Liver (tissue), 9 donors: Measurements from ENCODE around the gene AKAP5. TPM values are rescaled to one million over a fixed set of nuclear protein-coding genes. Genes with fewer than 3 reads are reported as not detected.

Experiments used
- DNase-seq: peaks from one replicate; pipeline ENCODE4 v3.0.0-alpha.2; 2017; ENCODE audit warnings: low spot score
- H3K27ac ChIP-seq, 2 donors: one replicate each; pipeline ENCODE4 v1.7.0; 2013; ENCODE audit warnings: inconsistent platforms in 2 of 2, low read length in 2 of 2, control low read depth in 1 of 2, low read depth in 1 of 2, mild to moderate bottlenecking in 1 of 2
- H3K27me3 ChIP-seq, 4 donors: one replicate each; pipeline versions ENCODE4 v1.6.1 to v1.7.0; 2013; ENCODE audit warnings: low read length in 3 of 4, inconsistent platforms in 1 of 4, mild to moderate bottlenecking in 1 of 4, moderate library complexity in 1 of 4; ENCODE audit not compliant: control insufficient read depth in 4 of 4, insufficient read depth in 4 of 4
- H3K36me3 ChIP-seq, 4 donors: one replicate each; pipeline versions ENCODE4 v1.6.1 to v1.7.0; 2013; ENCODE audit warnings: low read length in 3 of 4, mild to moderate bottlenecking in 3 of 4, low read depth in 1 of 4, moderate library complexity in 1 of 4; ENCODE audit not compliant: control insufficient read depth in 4 of 4, insufficient read depth in 3 of 4
- H3K4me1 ChIP-seq, 4 donors: one replicate each; pipeline versions ENCODE4 v1.6.1 to v1.7.0; 2013; ENCODE audit warnings: low read length in 3 of 4, mild to moderate bottlenecking in 3 of 4, moderate library complexity in 1 of 4; ENCODE audit not compliant: control insufficient read depth in 4 of 4, insufficient read depth in 4 of 4
- H3K4me3 ChIP-seq, 3 donors: one replicate each; pipeline versions ENCODE4 v1.6.1 to v1.7.0; 2013; ENCODE audit warnings: low read length in 3 of 3, control low read depth in 1 of 3, low read depth in 1 of 3, mild to moderate bottlenecking in 1 of 3
- H3K9ac ChIP-seq, 2 donors: one replicate each; pipeline ENCODE4 v1.7.0; 2013; ENCODE audit warnings: low read length in 2 of 2, mild to moderate bottlenecking in 2 of 2, moderate library complexity in 2 of 2, control low read depth in 1 of 2, low read depth in 1 of 2
- H3K9me3 ChIP-seq, 4 donors: one replicate each; pipeline versions ENCODE4 v1.6.1 to v1.7.0; 2013; ENCODE audit warnings: low read length in 3 of 4; ENCODE audit not compliant: control insufficient read depth in 4 of 4
- EGR1 ChIP-seq, 2 donors: IDR thresholded peaks; 2 replicates each; pipeline ENCODE4 v1.6.1; 2016 to 2018; ENCODE audit warnings: antibody characterized with exemption in 2 of 2, low read depth in 2 of 2
- FOXA1 ChIP-seq: IDR thresholded peaks from 2 replicates; pipeline ENCODE4 v1.6.1; 2016; ENCODE audit warnings: antibody characterized with exemption
- FOXA2 ChIP-seq: IDR thresholded peaks from 2 replicates; pipeline ENCODE4 v1.6.1; 2016; ENCODE audit warnings: antibody characterized with exemption
- GABPA ChIP-seq, 2 donors: IDR thresholded peaks in 1 of 2; conservative IDR thresholded peaks in 1 of 2; 2 replicates each; pipeline ENCODE4 v1.6.1; 2016; ENCODE audit warnings: antibody characterized with exemption in 2 of 2, mild to moderate bottlenecking in 1 of 2, moderate library complexity in 1 of 2
- HNF4A ChIP-seq, 2 donors: conservative IDR thresholded peaks; 2 replicates each; pipeline ENCODE4 v1.6.1; 2016; ENCODE audit warnings: antibody characterized with exemption in 2 of 2, mild to moderate bottlenecking in 2 of 2
- HNF4G ChIP-seq: IDR thresholded peaks from 2 replicates; pipeline ENCODE4 v1.6.1; 2016; ENCODE audit warnings: antibody characterized with exemption
- JUND ChIP-seq, 2 donors: IDR thresholded peaks; 2 replicates each; pipeline ENCODE4 v1.6.1; 2016; ENCODE audit warnings: antibody characterized with exemption in 2 of 2
- NR2F2 ChIP-seq: IDR thresholded peaks from 2 replicates; pipeline ENCODE4 v1.6.1; 2016; ENCODE audit warnings: antibody characterized with exemption
- RAD21 ChIP-seq, 2 donors: IDR thresholded peaks; 2 replicates each; pipeline ENCODE4 v1.6.1; 2016; ENCODE audit warnings: antibody characterized with exemption in 2 of 2, mild to moderate bottlenecking in 2 of 2
- RXRA ChIP-seq, 2 donors: IDR thresholded peaks; 2 replicates each; pipeline ENCODE4 v1.6.1; 2017 to 2018; ENCODE audit warnings: antibody characterized with exemption in 2 of 2, mild to moderate bottlenecking in 1 of 2
- SP1 ChIP-seq: IDR thresholded peaks from 2 replicates; pipeline ENCODE4 v1.6.1; 2018; ENCODE audit warnings: antibody characterized with exemption, mild to moderate bottlenecking
- TAF1 ChIP-seq: conservative IDR thresholded peaks from 2 replicates; pipeline ENCODE4 v1.6.1; 2016; ENCODE audit warnings: antibody characterized with exemption, mild to moderate bottlenecking
- YY1 ChIP-seq: IDR thresholded peaks from 2 replicates; pipeline ENCODE4 v1.6.1; 2016; ENCODE audit warnings: antibody characterized with exemption, mild to moderate bottlenecking
- WGBS: extraction: QIAGEN DNeasy Blood & Tissue Kit; methylation state at CpG from one replicate; pipeline ENCODE4 v1.1.7; 2013; 5-methylcytosine and 5-hydroxymethylcytosine counted together
- polyA plus RNA-seq, 2 donors: library from polyadenylated mRNA; stranded (reverse) in 1 of 2; unstranded in 1 of 2; fragments of 200-250 nt in 1 of 2; fragments of >200 nt in 1 of 2; fragmentation: Nextera tagmentation in 1 of 2; extraction: Ambion mirVana in 1 of 2; gene quantifications; one replicate each; pipeline versions ENCODE4 v1.2.1 to v1.2.3, GENCODE V29; 2013 to 2015
- total RNA-seq, 2 donors: library from RNA; depleted of rRNA; stranded (reverse); fragments of >200 nt; gene quantifications; one replicate each; pipeline ENCODE4 v1.2.3, GENCODE V29; 2014
- TF ChIP-seq, protein P1 (sequence below): IDR thresholded peaks from 2 replicates; pipeline ENCODE4 v1.6.1; 2016; ENCODE audit warnings: antibody characterized with exemption, mild to moderate bottlenecking
- TF ChIP-seq, protein P2 (sequence below): IDR thresholded peaks from 2 replicates; pipeline ENCODE4 v1.6.1; 2016; ENCODE audit warnings: antibody characterized with exemption
- TF ChIP-seq, protein P3 (sequence below): IDR thresholded peaks from 2 replicates; pipeline ENCODE4 v1.6.1; 2016; ENCODE audit warnings: antibody characterized with exemption
- TF ChIP-seq, protein P4 (sequence below): fragments of 150-350 bp; IDR thresholded peaks from 2 replicates; pipeline ENCODE4 v1.5.1; 2017; ENCODE audit warnings: improper control_type of control experiment, low read depth, low read length; ENCODE audit not compliant: missing input control
- TF ChIP-seq, protein P5 (sequence below): IDR thresholded peaks from 2 replicates; pipeline ENCODE4 v1.6.1; 2016; ENCODE audit warnings: antibody characterized with exemption
- donor health status: healthy.
- donor health status: healthy.
- donor health status: healthy.
- donor health status: healthy.
- donor health status: healthy.

AKAP5 gene
- total and polyA plus RNA-seq, 4 donors: 0.07 to 2.3 (median 0.27) TPM

DNA sequence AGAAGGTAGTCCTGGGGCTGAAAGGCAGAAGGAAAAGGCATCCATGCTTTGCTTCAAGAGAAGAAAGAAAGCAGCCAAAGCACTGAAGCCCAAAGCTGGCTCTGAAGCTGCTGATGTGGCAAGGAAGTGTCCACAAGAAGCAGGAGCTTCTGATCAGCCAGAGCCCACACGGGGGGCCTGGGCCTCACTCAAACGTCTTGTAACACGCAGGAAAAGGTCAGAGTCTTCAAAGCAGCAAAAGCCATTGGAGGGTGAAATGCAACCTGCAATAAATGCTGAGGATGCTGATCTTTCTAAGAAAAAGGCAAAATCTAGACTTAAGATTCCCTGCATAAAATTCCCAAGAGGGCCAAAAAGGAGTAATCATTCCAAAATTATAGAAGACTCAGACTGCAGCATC lies 3.2 kb downstream of the AKAP5 start:
- no peak for DNase-seq
- H3K27ac ChIP-seq: no peak overlapping the region
- H3K36me3 ChIP-seq: peaks cover 0 to 1% (median 0%) of the 10 kb centered on the region in 4 donors
- no peak overlapping the region for H3K4me3 ChIP-seq
- WGBS: 78% methylated on average over 3 of the region's 3 CpGs
- TF ChIP-seq, protein P1, sequence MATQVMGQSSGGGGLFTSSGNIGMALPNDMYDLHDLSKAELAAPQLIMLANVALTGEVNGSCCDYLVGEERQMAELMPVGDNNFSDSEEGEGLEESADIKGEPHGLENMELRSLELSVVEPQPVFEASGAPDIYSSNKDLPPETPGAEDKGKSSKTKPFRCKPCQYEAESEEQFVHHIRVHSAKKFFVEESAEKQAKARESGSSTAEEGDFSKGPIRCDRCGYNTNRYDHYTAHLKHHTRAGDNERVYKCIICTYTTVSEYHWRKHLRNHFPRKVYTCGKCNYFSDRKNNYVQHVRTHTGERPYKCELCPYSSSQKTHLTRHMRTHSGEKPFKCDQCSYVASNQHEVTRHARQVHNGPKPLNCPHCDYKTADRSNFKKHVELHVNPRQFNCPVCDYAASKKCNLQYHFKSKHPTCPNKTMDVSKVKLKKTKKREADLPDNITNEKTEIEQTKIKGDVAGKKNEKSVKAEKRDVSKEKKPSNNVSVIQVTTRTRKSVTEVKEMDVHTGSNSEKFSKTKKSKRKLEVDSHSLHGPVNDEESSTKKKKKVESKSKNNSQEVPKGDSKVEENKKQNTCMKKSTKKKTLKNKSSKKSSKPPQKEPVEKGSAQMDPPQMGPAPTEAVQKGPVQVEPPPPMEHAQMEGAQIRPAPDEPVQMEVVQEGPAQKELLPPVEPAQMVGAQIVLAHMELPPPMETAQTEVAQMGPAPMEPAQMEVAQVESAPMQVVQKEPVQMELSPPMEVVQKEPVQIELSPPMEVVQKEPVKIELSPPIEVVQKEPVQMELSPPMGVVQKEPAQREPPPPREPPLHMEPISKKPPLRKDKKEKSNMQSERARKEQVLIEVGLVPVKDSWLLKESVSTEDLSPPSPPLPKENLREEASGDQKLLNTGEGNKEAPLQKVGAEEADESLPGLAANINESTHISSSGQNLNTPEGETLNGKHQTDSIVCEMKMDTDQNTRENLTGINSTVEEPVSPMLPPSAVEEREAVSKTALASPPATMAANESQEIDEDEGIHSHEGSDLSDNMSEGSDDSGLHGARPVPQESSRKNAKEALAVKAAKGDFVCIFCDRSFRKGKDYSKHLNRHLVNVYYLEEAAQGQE: no peak
- TF ChIP-seq GABPA (IDR thresholded peaks at IDR 0.05 in 1 of 2, conservative IDR thresholded peaks at IDR 0.05 in 1 of 2): no peak
- TF ChIP-seq NR2F2: no peak
- no peak for TF ChIP-seq JUND (IDR thresholded peaks at IDR 0.05)
- TF ChIP-seq EGR1 (IDR thresholded peaks at IDR 0.05; ENCODE audit: low read depth in 2 of 2): no peak
- no peak for TF ChIP-seq FOXA1
- TF ChIP-seq HNF4A (conservative IDR thresholded peaks at IDR 0.05): no peak
- H3K4me1 ChIP-seq: peaks cover 3 to 21% (median 11%) of the 10 kb centered on the region in 4 donors
- no peaks in the 10 kb centered on the region for H3K27me3 ChIP-seq
- no peaks in the 10 kb centered on the region for H3K9me3 ChIP-seq
- no peak overlapping the region for H3K9ac ChIP-seq

DNA sequence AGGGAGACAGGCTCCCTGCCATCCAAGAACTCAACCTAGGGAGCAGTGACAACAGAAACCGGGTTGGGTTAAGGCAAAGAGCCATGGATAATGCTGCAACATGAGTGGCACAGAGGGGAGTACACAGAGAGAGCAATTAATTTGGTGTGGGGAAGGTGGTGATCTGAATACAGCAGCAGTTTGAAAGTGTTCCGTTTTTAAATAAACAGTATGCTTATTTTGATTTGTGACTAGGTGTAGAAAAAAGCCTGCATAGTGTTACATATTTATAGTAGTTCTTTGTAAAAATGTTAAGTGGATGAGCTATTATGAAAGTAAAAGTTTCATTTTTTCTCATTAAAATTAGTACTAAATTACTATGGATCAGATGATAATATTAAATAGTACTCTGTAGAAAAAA lies 8.7 kb downstream of the AKAP5 start:
- Histone ChIP-seq H3K9me3 (no peaks in the 10 kb centered on the region), H3K27ac (no peak overlapping the region), H3K4me1 (no peaks in the 10 kb centered on the region), H3K27me3 (no peaks in the 10 kb centered on the region), H3K36me3 (peaks cover 0 to 1% (median 0%) of the 10 kb centered on the region in 4 donors), H3K9ac (no peak overlapping the region), H3K4me3 (no peak overlapping the region)
- WGBS: 63% methylated on average over 2 of the region's 2 CpGs
- TF ChIP-seq, protein P1: no peak
- TF ChIP-seq JUND (IDR thresholded peaks at IDR 0.05) (no peak), TAF1 (no peak), GABPA (IDR thresholded peaks at IDR 0.05 in 1 of 2, conservative IDR thresholded peaks at IDR 0.05 in 1 of 2) (no peak), YY1 (no peak), FOXA1 (no peak), EGR1 (IDR thresholded peaks at IDR 0.05; ENCODE audit: low read depth in 2 of 2) (no peak), NR2F2 (no peak), HNF4G (no peak), RAD21 (IDR thresholded peaks at IDR 0.05) (no peak), SP1 (no peak), FOXA2 (no peak), RXRA (IDR thresholded peaks at IDR 0.05) (no peak)
- TF ChIP-seq, protein P2, sequence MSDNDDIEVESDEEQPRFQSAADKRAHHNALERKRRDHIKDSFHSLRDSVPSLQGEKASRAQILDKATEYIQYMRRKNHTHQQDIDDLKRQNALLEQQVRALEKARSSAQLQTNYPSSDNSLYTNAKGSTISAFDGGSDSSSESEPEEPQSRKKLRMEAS: no peak
- TF ChIP-seq, protein P3, sequence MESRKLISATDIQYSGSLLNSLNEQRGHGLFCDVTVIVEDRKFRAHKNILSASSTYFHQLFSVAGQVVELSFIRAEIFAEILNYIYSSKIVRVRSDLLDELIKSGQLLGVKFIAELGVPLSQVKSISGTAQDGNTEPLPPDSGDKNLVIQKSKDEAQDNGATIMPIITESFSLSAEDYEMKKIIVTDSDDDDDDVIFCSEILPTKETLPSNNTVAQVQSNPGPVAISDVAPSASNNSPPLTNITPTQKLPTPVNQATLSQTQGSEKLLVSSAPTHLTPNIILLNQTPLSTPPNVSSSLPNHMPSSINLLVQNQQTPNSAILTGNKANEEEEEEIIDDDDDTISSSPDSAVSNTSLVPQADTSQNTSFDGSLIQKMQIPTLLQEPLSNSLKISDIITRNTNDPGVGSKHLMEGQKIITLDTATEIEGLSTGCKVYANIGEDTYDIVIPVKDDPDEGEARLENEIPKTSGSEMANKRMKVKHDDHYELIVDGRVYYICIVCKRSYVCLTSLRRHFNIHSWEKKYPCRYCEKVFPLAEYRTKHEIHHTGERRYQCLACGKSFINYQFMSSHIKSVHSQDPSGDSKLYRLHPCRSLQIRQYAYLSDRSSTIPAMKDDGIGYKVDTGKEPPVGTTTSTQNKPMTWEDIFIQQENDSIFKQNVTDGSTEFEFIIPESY: no peak
- TF ChIP-seq, protein P4, sequence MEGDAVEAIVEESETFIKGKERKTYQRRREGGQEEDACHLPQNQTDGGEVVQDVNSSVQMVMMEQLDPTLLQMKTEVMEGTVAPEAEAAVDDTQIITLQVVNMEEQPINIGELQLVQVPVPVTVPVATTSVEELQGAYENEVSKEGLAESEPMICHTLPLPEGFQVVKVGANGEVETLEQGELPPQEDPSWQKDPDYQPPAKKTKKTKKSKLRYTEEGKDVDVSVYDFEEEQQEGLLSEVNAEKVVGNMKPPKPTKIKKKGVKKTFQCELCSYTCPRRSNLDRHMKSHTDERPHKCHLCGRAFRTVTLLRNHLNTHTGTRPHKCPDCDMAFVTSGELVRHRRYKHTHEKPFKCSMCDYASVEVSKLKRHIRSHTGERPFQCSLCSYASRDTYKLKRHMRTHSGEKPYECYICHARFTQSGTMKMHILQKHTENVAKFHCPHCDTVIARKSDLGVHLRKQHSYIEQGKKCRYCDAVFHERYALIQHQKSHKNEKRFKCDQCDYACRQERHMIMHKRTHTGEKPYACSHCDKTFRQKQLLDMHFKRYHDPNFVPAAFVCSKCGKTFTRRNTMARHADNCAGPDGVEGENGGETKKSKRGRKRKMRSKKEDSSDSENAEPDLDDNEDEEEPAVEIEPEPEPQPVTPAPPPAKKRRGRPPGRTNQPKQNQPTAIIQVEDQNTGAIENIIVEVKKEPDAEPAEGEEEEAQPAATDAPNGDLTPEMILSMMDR: no peak
- TF ChIP-seq, protein P5, sequence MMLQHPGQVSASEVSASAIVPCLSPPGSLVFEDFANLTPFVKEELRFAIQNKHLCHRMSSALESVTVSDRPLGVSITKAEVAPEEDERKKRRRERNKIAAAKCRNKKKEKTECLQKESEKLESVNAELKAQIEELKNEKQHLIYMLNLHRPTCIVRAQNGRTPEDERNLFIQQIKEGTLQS: no peak
- no peak for DNase-seq
